OCI-LY1 (cell line): Measurements from ENCODE around the gene SDHC.

Source experiments
- H2AFZ ChIP-seq: fragments of 200-600 bp; sonication (generic), shearing (Covaris generic); 2 replicates; pipeline ENCODE4 v1.6.0; 2014; ENCODE audit warnings: antibody characterized with exemption, mild to moderate bottlenecking, low read length
- H3F3A ChIP-seq: fragments of 200-600 bp; sonication (generic), shearing (Covaris generic); 2 replicates; pipeline ENCODE4 v1.6.0; 2014; ENCODE audit warnings: mild to moderate bottlenecking, antibody characterized with exemption, low read length, moderate library complexity; ENCODE audit not compliant: insufficient read depth
- H3K27ac ChIP-seq: fragments of 200-600 bp; sonication (generic); 2 replicates; pipeline ENCODE4 v1.5.1; 2014; ENCODE audit warnings: low read length, mixed run types, mild to moderate bottlenecking, low read depth; ENCODE audit not compliant: poor library complexity, severe bottlenecking
- H3K27me3 ChIP-seq: fragments of 200-600 bp; sonication (generic); 2 replicates; pipeline ENCODE4 v1.6.0; 2014; ENCODE audit warnings: antibody characterized with exemption, mild to moderate bottlenecking, low read length, moderate library complexity; ENCODE audit not compliant: insufficient read depth
- H3K36me3 ChIP-seq: fragments of 200-600 bp; sonication (generic); 2 replicates; pipeline ENCODE4 v1.6.1; 2014; ENCODE audit warnings: mild to moderate bottlenecking, antibody characterized with exemption, low read length, moderate library complexity, mixed read lengths; ENCODE audit not compliant: insufficient read depth
- H3K4me1 ChIP-seq: fragments of 200-600 bp; sonication (generic); 2 replicates; pipeline ENCODE4 v1.5.1; 2014; ENCODE audit warnings: mild to moderate bottlenecking, low read length, moderate library complexity; ENCODE audit not compliant: insufficient read depth, severe bottlenecking
- H3K4me2 ChIP-seq: fragments of 200-600 bp; sonication (generic), shearing (Covaris generic); 2 replicates; pipeline ENCODE4 v1.6.1; 2014; ENCODE audit warnings: low read length
- H3K4me3 ChIP-seq: fragments of 200-600 bp; sonication (generic); 2 replicates; pipeline ENCODE4 v1.5.1; 2014; ENCODE audit warnings: low read length, low read depth, mild to moderate bottlenecking, mixed read lengths; ENCODE audit not compliant: poor library complexity, severe bottlenecking
- H3K79me2 ChIP-seq: fragments of 200-600 bp; shearing (Covaris generic); 2 replicates; pipeline ENCODE4 v1.6.1; 2016; ENCODE audit warnings: mixed run types, low read length, mixed read lengths; ENCODE audit not compliant: insufficient read depth
- H3K9ac ChIP-seq: fragments of 200-600 bp; sonication (generic), shearing (Covaris generic); 2 replicates; pipeline ENCODE4 v1.6.1; 2014; ENCODE audit warnings: mild to moderate bottlenecking, low read length, mixed read lengths
- H3K9me2 ChIP-seq: fragments of 200-600 bp; sonication (generic), shearing (Covaris generic); 2 replicates; pipeline ENCODE4 v1.6.1; 2014; ENCODE audit warnings: low read depth, mild to moderate bottlenecking, low read length, mixed read lengths
- H3K9me3 ChIP-seq: fragments of 200-600 bp; shearing (Covaris generic); 2 replicates; pipeline ENCODE4 v1.6.1; 2014; ENCODE audit warnings: low read length, mixed read lengths
- H4K20me1 ChIP-seq: fragments of 200-600 bp; sonication (generic), shearing (Covaris generic); 2 replicates; pipeline ENCODE4 v1.6.0; 2016; ENCODE audit warnings: mild to moderate bottlenecking, low read length; ENCODE audit not compliant: insufficient read depth
- EZH2 ChIP-seq: fragments of 200-600 bp; sonication (generic), shearing (Covaris generic); IDR thresholded peaks from 2 replicates; pipeline ENCODE4 v1.8.0; 2017; ENCODE audit warnings: borderline replicate concordance, mixed run types, mild to moderate bottlenecking, antibody characterized with exemption, low read length, moderate library complexity, mixed read lengths
- TF ChIP-seq, protein P1 (sequence below): fragments of 200-600 bp; sonication (generic), shearing (Covaris generic); IDR thresholded peaks from 2 replicates; pipeline ENCODE4 v1.5.1; 2017; ENCODE audit warnings: mild to moderate bottlenecking, antibody characterized with exemption, low read length, moderate library complexity, mixed read lengths

SDHC gene

GRCh38 chr1:161378014-161378413 is 63.8 kb downstream of the SDHC start:
- TF ChIP-seq EZH2: no peak
- TF ChIP-seq, protein P1, sequence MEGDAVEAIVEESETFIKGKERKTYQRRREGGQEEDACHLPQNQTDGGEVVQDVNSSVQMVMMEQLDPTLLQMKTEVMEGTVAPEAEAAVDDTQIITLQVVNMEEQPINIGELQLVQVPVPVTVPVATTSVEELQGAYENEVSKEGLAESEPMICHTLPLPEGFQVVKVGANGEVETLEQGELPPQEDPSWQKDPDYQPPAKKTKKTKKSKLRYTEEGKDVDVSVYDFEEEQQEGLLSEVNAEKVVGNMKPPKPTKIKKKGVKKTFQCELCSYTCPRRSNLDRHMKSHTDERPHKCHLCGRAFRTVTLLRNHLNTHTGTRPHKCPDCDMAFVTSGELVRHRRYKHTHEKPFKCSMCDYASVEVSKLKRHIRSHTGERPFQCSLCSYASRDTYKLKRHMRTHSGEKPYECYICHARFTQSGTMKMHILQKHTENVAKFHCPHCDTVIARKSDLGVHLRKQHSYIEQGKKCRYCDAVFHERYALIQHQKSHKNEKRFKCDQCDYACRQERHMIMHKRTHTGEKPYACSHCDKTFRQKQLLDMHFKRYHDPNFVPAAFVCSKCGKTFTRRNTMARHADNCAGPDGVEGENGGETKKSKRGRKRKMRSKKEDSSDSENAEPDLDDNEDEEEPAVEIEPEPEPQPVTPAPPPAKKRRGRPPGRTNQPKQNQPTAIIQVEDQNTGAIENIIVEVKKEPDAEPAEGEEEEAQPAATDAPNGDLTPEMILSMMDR: no peak
- Histone ChIP-seq H3K9ac (no peak overlapping the region), H3K79me2 (no peaks in the 10 kb centered on the region), H3K9me2 (no peaks in the 10 kb centered on the region), H4K20me1 (no peaks in the 10 kb centered on the region), H3K4me2 (no peak overlapping the region), H3K4me3 (no peak overlapping the region), H2AFZ (no peak overlapping the region), H3K9me3 (no peaks in the 10 kb centered on the region), H3K36me3 (no peaks in the 10 kb centered on the region), H3K27ac (no peak overlapping the region), H3F3A (no peaks in the 10 kb centered on the region), H3K4me1 (peaks cover 4% of the 10 kb centered on the region), H3K27me3 (no peaks in the 10 kb centered on the region)

- H3K27ac ChIP-seq: no peak overlapping the region
- H3K36me3 ChIP-seq: no peaks in the 10 kb centered on the region
- no peaks in the 10 kb centered on the region for H4K20me1 ChIP-seq
- no peak overlapping the region for H3K9ac ChIP-seq
- peaks cover 4% of the 10 kb centered on the region for H3K4me1 ChIP-seq
- H3K27me3 ChIP-seq: no peaks in the 10 kb centered on the region
- H3K9me3 ChIP-seq: no peaks in the 10 kb centered on the region
- TF ChIP-seq, protein P1: no peak
- TF ChIP-seq EZH2: no peak
- H3K9me2 ChIP-seq: no peaks in the 10 kb centered on the region
- H3K4me3 ChIP-seq: no peak overlapping the region
- H3F3A ChIP-seq: no peaks in the 10 kb centered on the region
- H3K79me2 ChIP-seq: no peaks in the 10 kb centered on the region
- no peak overlapping the region for H2AFZ ChIP-seq
- H3K4me2 ChIP-seq: no peak overlapping the region
Observed at GRCh38 chr1:161379071-161379470, 64.9 kb downstream of the SDHC start.

- peaks cover 4% of the 10 kb centered on the region for H3K4me1 ChIP-seq
- peak overlapping the region; percentile 29; the same call in 1 of the 2 replicates for H3K4me2 ChIP-seq
- peak overlapping the region; percentile 99 for H2AFZ ChIP-seq
- no peak overlapping the region for H3K9ac ChIP-seq
- TF ChIP-seq EZH2: no peak
- TF ChIP-seq, protein P1: no peak
- H4K20me1 ChIP-seq: no peaks in the 10 kb centered on the region
- no peaks in the 10 kb centered on the region for H3K36me3 ChIP-seq
- H3K9me3 ChIP-seq: no peaks in the 10 kb centered on the region
- H3K79me2 ChIP-seq: no peaks in the 10 kb centered on the region
- no peaks in the 10 kb centered on the region for H3F3A ChIP-seq
- no peak overlapping the region for H3K27ac ChIP-seq
- no peaks in the 10 kb centered on the region for H3K9me2 ChIP-seq
- H3K27me3 ChIP-seq: no peaks in the 10 kb centered on the region
- H3K4me3 ChIP-seq: no peak overlapping the region
Observed at GRCh38 chr1:161381707-161382106, 67.5 kb downstream of the SDHC start.
